ENCODE results near the gene TBCC. TPM values are rescaled to one million over a fixed set of nuclear protein-coding genes. Genes with fewer than 3 reads are reported as not detected.

TBCC gene
- total and polyA plus RNA-seq, 2 of the 8 experiments (the other 6 are each of a cell fraction or from before 2014, with no cell fraction given), result 22.7 to 25.5 TPM

DNA sequence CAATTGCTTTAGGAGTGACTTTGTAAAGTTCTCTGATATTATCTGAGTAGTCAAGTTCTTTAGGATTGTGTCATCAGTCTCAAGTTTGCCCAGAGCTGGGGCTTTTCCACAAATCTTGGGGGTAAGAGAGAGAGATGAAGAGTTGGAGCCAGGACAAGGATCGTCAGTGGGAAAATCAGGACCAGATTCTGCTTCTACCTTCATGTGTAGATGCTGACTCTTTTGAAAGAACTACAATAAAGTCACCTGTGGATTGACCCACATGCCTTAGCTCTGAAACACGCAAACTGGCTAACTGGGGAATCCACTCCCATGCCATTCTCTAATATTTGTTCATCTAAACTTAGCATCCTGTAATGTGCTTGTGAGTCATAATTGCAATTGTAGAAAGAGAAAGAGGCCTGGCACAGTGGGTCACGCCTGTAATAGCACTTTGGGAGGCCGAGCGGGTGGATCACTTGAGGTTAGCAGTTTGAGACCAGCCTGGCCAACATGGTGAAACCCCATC, 20.3 kb upstream of the TBCC start:
- Histone ChIP-seq H3K27me3 (replicated peaks in 1 of 4; ENCODE audit: control insufficient read depth in 3 of 4, extremely low read depth in 1 of 4, insufficient read depth in 3 of 4, low read length in 3 of 4) (no peaks in the 10 kb centered on the region; a peak in 1 of 7 replicates), H3K14ac (ENCODE audit: insufficient read length) (no peak overlapping the region), H2BK20ac (ENCODE audit: low read length) (no peak overlapping the region), H3K79me1 (ENCODE audit: low read depth, low read length) (peaks cover 2% of the 10 kb centered on the region), H2BK5ac (ENCODE audit: low read depth, low read length) (no peak overlapping the region), H3K9ac (replicated peaks in 1 of 4; ENCODE audit: extremely low read depth in 1 of 4, low read depth in 3 of 4, low read length in 3 of 4) (no peak overlapping the region), H2AK5ac (ENCODE audit: low read depth, low read length) (no peak overlapping the region), H3K4me2 (ENCODE audit: insufficient read depth in 1 of 2, low read depth in 2 of 2, low read length in 2 of 2) (no peak overlapping the region), H4K8ac (ENCODE audit: extremely low read depth, insufficient read depth, low read length) (no peak overlapping the region), H3K9me3 (ENCODE audit: insufficient read depth in 2 of 2, low read depth in 1 of 2, low read length in 1 of 2) (no peaks in the 10 kb centered on the region), H3K23me2 (ENCODE audit: low read depth, low read length) (no peaks in the 10 kb centered on the region), H3K79me2 (ENCODE audit: control insufficient read depth in 1 of 2, insufficient read depth in 2 of 2, low read length in 2 of 2) (no peaks in the 10 kb centered on the region), H3K4ac (replicated peaks; ENCODE audit: insufficient read length, low read depth, low read length) (no peak overlapping the region), H2AFZ (ENCODE audit: low read length) (no peak overlapping the region), H2BK120ac (replicated peaks; ENCODE audit: low read depth, low read length) (no peak overlapping the region), H4K20me1 (replicated peaks in 1 of 2; ENCODE audit: control insufficient read depth in 1 of 2, insufficient read depth in 2 of 2, low read length in 2 of 2) (no peaks in the 10 kb centered on the region), H3K56ac (replicated peaks; ENCODE audit: insufficient read length, low read depth, low read length) (no peak overlapping the region), H3K36me3 (ENCODE audit: control insufficient read depth in 2 of 4, insufficient read depth in 4 of 4, low read length in 3 of 4) (no peaks in the 10 kb centered on the region; a peak in 1 of 8 replicates), H2BK15ac (ENCODE audit: low read length) (no peak overlapping the region), H4K5ac (ENCODE audit: insufficient read length, low read depth, low read length) (no peak overlapping the region), H3K27ac (ENCODE audit: low read depth, low read length) (no peak overlapping the region), H3K4me1 (replicated peaks in 1 of 4; ENCODE audit: control insufficient read depth in 3 of 4, insufficient read depth in 4 of 4, low read length in 3 of 4) (peaks cover 0 to 11% (median 6%) of the 10 kb centered on the region in 4 experiments; a peak in 5 of 7 replicates), H3K4me3 (ENCODE audit: extremely low read depth in 1 of 4, insufficient read depth in 2 of 4, low read depth in 3 of 4, low read length in 4 of 4) (no peak overlapping the region), H3K18ac (ENCODE audit: extremely low read depth, low read length) (no peak overlapping the region), H3K23ac (ENCODE audit: insufficient read length) (no peak overlapping the region), H4K91ac (replicated peaks; ENCODE audit: insufficient read length, low read length) (no peak overlapping the region), H2BK12ac (ENCODE audit: low read depth, low read length) (no peak overlapping the region)
- DNase-seq (ENCODE audit: low read depth in 1 of 2, low spot score in 2 of 2) (no peak), FAIRE-seq (no peak)
- 94% methylated on average over 5 of the region's 5 CpGs; no CpG with 5 or more reads in 1 of the 2 experiments for WGBS, 2 experiments (ENCODE audit: extremely low coverage in 1 of 2, insufficient coverage in 1 of 2, insufficient read length in 1 of 2, insufficient replicate concordance in 2 of 2, low coverage in 1 of 2, low lambda C conversion rate in 2 of 2, missing lambda C conversion rate in 1 of 2)
- CTCF ChIA-PET (ENCODE audit: partially characterized antibody), result no interaction called here
- POLR2A ChIA-PET (ENCODE audit: partially characterized antibody), result interaction anchor here (0.7 to 16.3 kb wide), 3 partner anchors 11 to 18 kb away, joined by 3 to 268 read pairs (median 61); partner anchors contain the start of gene BICRAL
- TF ChIP-seq NRF1 (IDR thresholded peaks at IDR 0.05; ENCODE audit: low read depth, low read length) (no peak), PHF8 (conservative IDR thresholded peaks at IDR 0.05; ENCODE audit: low read depth, low read length) (no peak), MAFK (IDR thresholded peaks at IDR 0.05; ENCODE audit: low read depth, low read length) (no peak), EGR1 (IDR thresholded peaks at IDR 0.05; ENCODE audit: borderline replicate concordance, low read depth, low read length) (no peak), NANOG (IDR thresholded peaks at IDR 0.05; ENCODE audit: insufficient read depth, low read depth, low read length, poor library complexity, severe bottlenecking) (no peak)
- TF ChIP-seq, protein P1, sequence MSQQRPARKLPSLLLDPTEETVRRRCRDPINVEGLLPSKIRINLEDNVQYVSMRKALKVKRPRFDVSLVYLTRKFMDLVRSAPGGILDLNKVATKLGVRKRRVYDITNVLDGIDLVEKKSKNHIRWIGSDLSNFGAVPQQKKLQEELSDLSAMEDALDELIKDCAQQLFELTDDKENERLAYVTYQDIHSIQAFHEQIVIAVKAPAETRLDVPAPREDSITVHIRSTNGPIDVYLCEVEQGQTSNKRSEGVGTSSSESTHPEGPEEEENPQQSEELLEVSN (IDR thresholded peaks at IDR 0.05), result no peak
